ENCODE measurements around the gene TLE1.
"Not testable (repeated sequence)": the region's sequence is repeated elsewhere in the genome, so short reads cannot be mapped to it uniquely, and the experiment has no call there.

TLE1 gene

GRCh38 chr9:81597419-81598122 lies 91.8 kb downstream of the TLE1 start:
- DNase-seq: no peak
- Mint-ChIP-seq H3K9me3 (no peaks in the 10 kb centered on the region), H3K4me3 (no peak overlapping the region), H3K36me3 (no peaks in the 10 kb centered on the region), H3K4me1 (peaks cover 2% of the 10 kb centered on the region), H3K27me3 (peaks cover 6% of the 10 kb centered on the region), H3K27ac (no peak overlapping the region)
- CTCF ChIA-PET: no interaction called here

- Mint-ChIP-seq H3K4me1 (peaks cover 2% of the 10 kb centered on the region), H3K4me3 (no peak overlapping the region), H3K27me3 (peaks cover 6% of the 10 kb centered on the region), H3K27ac (no peak overlapping the region), H3K9me3 (no peaks in the 10 kb centered on the region), H3K36me3 (no peaks in the 10 kb centered on the region)
- CTCF ChIA-PET: no interaction called here
- no peak for DNase-seq
Measured at GRCh38 chr9:81596679-81597418, 92.5 kb downstream of the TLE1 start.

GRCh38 chr9:81595887-81596543 lies 93.3 kb downstream of the TLE1 start:
- no peak overlapping the region for H3K4me3 Mint-ChIP-seq
- peaks cover 6% of the 10 kb centered on the region for H3K27me3 Mint-ChIP-seq
- CTCF ChIA-PET: no interaction called here
- no peaks in the 10 kb centered on the region for H3K36me3 Mint-ChIP-seq
- no peak overlapping the region for H3K27ac Mint-ChIP-seq
- DNase-seq: no peak
- peaks cover 2% of the 10 kb centered on the region for H3K4me1 Mint-ChIP-seq
- no peaks in the 10 kb centered on the region for H3K9me3 Mint-ChIP-seq

- DNase-seq, H3K4me3 Mint-ChIP-seq, H3K9me3 Mint-ChIP-seq, H3K27me3 Mint-ChIP-seq, H3K27ac Mint-ChIP-seq, H3K36me3 Mint-ChIP-seq, CTCF ChIA-PET, H3K4me1 Mint-ChIP-seq: not testable (repeated sequence)
Measured at GRCh38 chr9:81595293-81595692, 94.1 kb downstream of the TLE1 start.

- H3K27ac Mint-ChIP-seq: no peak overlapping the region
- no peaks in the 10 kb centered on the region for H3K9me3 Mint-ChIP-seq
- H3K36me3 Mint-ChIP-seq: no peaks in the 10 kb centered on the region
- H3K4me1 Mint-ChIP-seq: peaks cover 2% of the 10 kb centered on the region
- H3K4me3 Mint-ChIP-seq: no peak overlapping the region
- CTCF ChIA-PET: no interaction called here
- no peak for DNase-seq
- peaks cover 6% of the 10 kb centered on the region for H3K27me3 Mint-ChIP-seq
Measured at GRCh38 chr9:81594415-81594814, 94.9 kb downstream of the TLE1 start.

GRCh38 chr9:81592887-81593266 lies 96.5 kb downstream of the TLE1 start:
- Mint-ChIP-seq H3K9me3 (no peaks in the 10 kb centered on the region), H3K36me3 (no peaks in the 10 kb centered on the region), H3K4me3 (no peak overlapping the region), H3K27ac (no peak overlapping the region), H3K4me1 (peaks cover 2% of the 10 kb centered on the region), H3K27me3 (peaks cover 3% of the 10 kb centered on the region)
- CTCF ChIA-PET: no interaction called here
- no peak for DNase-seq

- H3K4me1 Mint-ChIP-seq: no peaks in the 10 kb centered on the region
- no peak overlapping the region for H3K27ac Mint-ChIP-seq
- no peaks in the 10 kb centered on the region for H3K9me3 Mint-ChIP-seq
- no peaks in the 10 kb centered on the region for H3K36me3 Mint-ChIP-seq
- H3K4me3 Mint-ChIP-seq: no peak overlapping the region
- DNase-seq: no peak
- CTCF ChIA-PET: no interaction called here
- H3K27me3 Mint-ChIP-seq: peaks cover 3% of the 10 kb centered on the region
Measured at GRCh38 chr9:81591791-81592190, 97.6 kb downstream of the TLE1 start.

GRCh38 chr9:81590688-81591087 lies 98.7 kb downstream of the TLE1 start:
- no peaks in the 10 kb centered on the region for H3K4me1 Mint-ChIP-seq
- DNase-seq: no peak
- H3K27ac Mint-ChIP-seq: no peak overlapping the region
- no peaks in the 10 kb centered on the region for H3K36me3 Mint-ChIP-seq
- no peak overlapping the region for H3K4me3 Mint-ChIP-seq
- H3K9me3 Mint-ChIP-seq: no peaks in the 10 kb centered on the region
- peaks cover 3% of the 10 kb centered on the region for H3K27me3 Mint-ChIP-seq
- CTCF ChIA-PET: no interaction called here

GRCh38 chr9:81589819-81590218 lies 99.5 kb downstream of the TLE1 start:
- H3K27me3 Mint-ChIP-seq: peaks cover 3% of the 10 kb centered on the region
- no peak overlapping the region for H3K4me3 Mint-ChIP-seq
- no peaks in the 10 kb centered on the region for H3K4me1 Mint-ChIP-seq
- H3K36me3 Mint-ChIP-seq: no peaks in the 10 kb centered on the region
- DNase-seq: no peak
- H3K27ac Mint-ChIP-seq: no peak overlapping the region
- CTCF ChIA-PET: no interaction called here
- no peaks in the 10 kb centered on the region for H3K9me3 Mint-ChIP-seq

GRCh38 chr9:81589392-81589791 lies 100.0 kb downstream of the TLE1 start:
- Mint-ChIP-seq H3K4me1 (no peaks in the 10 kb centered on the region), H3K4me3 (no peak overlapping the region), H3K27ac (no peak overlapping the region), H3K27me3 (peaks cover 3% of the 10 kb centered on the region), H3K36me3 (no peaks in the 10 kb centered on the region), H3K9me3 (no peaks in the 10 kb centered on the region)
- no peak for DNase-seq
- CTCF ChIA-PET: no interaction called here

- Mint-ChIP-seq H3K4me3 (no peak overlapping the region), H3K4me1 (no peaks in the 10 kb centered on the region), H3K36me3 (no peaks in the 10 kb centered on the region), H3K27ac (no peak overlapping the region), H3K9me3 (no peaks in the 10 kb centered on the region), H3K27me3 (peaks cover 3% of the 10 kb centered on the region)
- no peak for DNase-seq
- CTCF ChIA-PET: no interaction called here
Measured at GRCh38 chr9:81588148-81588871, 101.0 kb downstream of the TLE1 start.

GRCh38 chr9:81586786-81587185 lies 102.6 kb downstream of the TLE1 start:
- H3K27me3 Mint-ChIP-seq: no peaks in the 10 kb centered on the region
- no peak overlapping the region for H3K4me3 Mint-ChIP-seq
- no peaks in the 10 kb centered on the region for H3K36me3 Mint-ChIP-seq
- H3K27ac Mint-ChIP-seq: no peak overlapping the region
- H3K4me1 Mint-ChIP-seq: no peaks in the 10 kb centered on the region
- H3K9me3 Mint-ChIP-seq: no peaks in the 10 kb centered on the region
- no peak for DNase-seq
- CTCF ChIA-PET: no interaction called here

GRCh38 chr9:81585191-81585763 lies 104.1 kb downstream of the TLE1 start:
- no peak overlapping the region for H3K4me3 Mint-ChIP-seq
- no peaks in the 10 kb centered on the region for H3K4me1 Mint-ChIP-seq
- H3K27me3 Mint-ChIP-seq: no peaks in the 10 kb centered on the region
- no peaks in the 10 kb centered on the region for H3K36me3 Mint-ChIP-seq
- H3K27ac Mint-ChIP-seq: no peak overlapping the region
- peaks cover 2% of the 10 kb centered on the region for H3K9me3 Mint-ChIP-seq
- no peak for DNase-seq
- CTCF ChIA-PET: no interaction called here

GRCh38 chr9:81584099-81584498 lies 105.2 kb downstream of the TLE1 start:
- Mint-ChIP-seq H3K27me3 (no peaks in the 10 kb centered on the region), H3K9me3 (peaks cover 2% of the 10 kb centered on the region), H3K27ac (no peak overlapping the region), H3K4me1 (no peaks in the 10 kb centered on the region), H3K4me3 (no peak overlapping the region), H3K36me3 (no peaks in the 10 kb centered on the region)
- CTCF ChIA-PET: no interaction called here
- DNase-seq: no peak

Measured in activated naive CD4-positive, alpha-beta T cell treated with anti-CD3 and anti-CD28 coated beads, Interleukin-2, amount 10 ng/mL, durations not matched to agents 7 days and 5 days (primary cell).